IPS-18c (cell line): ENCODE data around the gene TBC1D22A.
"Not testable (repeated sequence)": the region's sequence is repeated elsewhere in the genome, so short reads cannot be mapped to it uniquely, and the experiment has no call there.

Source experiments
- H3K4me3 ChIP-seq: 2 replicates; pipeline ENCODE4 v1.7.0; 2013; ENCODE audit warnings: low read depth, mild to moderate bottlenecking, low read length, moderate library complexity; ENCODE audit not compliant: insufficient read depth
- H3K9me3 ChIP-seq: one replicate; pipeline ENCODE4 v1.6.1; 2013; ENCODE audit warnings: mild to moderate bottlenecking, low read length, moderate library complexity; ENCODE audit not compliant: control insufficient read depth, insufficient read depth

TBC1D22A gene

DNA sequence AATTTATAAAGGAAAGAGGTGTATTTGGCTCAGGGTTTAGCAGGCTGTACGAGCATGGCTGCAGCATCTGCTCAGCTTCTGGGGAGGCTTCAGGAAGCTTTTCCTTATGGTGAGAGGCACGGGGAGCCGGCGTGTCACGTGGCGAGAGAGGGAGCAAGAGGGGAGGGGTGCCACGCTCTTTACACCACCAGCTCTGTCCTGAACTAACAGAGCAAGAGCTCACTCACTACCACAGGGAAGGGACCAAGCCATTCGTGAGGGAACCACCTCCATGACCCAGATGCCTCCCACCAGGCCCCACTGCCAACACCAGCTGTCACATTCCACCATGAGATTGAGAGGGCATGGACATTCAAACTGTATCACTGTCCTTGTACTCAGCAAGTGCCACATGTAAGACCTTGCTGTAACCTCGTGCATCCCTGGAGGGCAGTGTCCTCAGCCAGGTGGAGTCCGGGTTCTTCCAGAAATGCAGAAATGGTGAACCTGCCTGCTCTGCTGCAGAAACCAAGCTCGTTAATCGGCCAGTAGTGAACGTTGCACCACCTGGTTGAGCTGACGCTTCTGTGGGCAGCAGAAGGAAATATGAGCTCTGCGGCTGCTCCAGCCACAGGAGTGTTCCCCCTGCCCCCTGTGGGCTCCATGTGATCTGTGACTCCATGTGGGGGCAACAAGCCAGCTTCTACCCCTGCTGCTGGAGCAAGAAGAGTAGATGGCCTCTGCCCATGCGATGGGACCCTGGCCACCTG is 368.6 kb downstream of the TBC1D22A start:
- no peaks in the 10 kb centered on the region for H3K9me3 ChIP-seq

DNA sequence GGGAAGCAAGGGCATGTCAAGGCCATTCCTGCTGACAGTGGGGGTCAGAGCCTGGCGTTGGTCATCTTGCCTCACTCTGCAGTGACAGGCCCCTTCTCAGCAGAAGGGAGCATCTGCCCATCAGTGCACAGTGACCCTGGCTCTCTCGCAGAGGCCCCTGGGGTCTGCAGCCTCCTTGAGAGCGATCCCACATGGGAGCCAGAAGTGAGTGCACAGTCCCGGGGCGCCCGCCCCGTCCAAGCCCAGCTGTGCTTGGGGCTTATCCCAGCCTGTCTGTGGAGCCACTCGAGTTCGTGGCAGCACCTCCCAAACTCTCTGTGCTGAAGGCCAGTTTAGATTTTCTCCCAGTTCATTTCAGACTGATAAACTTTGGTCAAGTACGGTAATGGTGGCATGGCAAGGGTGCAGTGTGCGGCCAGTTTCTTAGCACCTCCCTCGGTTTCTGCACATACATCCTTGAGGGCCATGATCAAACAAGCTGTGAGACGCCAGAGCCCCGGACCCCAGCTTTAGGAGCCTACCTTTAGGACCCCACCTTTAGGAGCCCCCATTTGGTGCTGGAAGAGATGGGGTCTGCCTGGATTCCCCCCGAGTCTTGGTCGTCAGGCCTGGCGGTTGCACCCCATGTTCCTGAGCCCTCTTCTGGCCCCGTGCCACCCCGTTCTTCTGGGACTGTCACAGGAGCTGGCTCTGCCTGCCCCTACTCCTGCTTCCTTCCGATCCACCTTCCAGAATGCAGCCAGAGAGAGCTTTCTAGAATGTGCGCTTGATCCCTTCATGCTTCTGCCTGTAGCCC is 369.4 kb downstream of the TBC1D22A start:
- Histone ChIP-seq H3K4me3 (no peak overlapping the region), H3K9me3 (no peaks in the 10 kb centered on the region)

More for the DNA sequence above, 368.6 kb downstream of the TBC1D22A start:
- H3K4me3 ChIP-seq: no peak overlapping the region

DNA sequence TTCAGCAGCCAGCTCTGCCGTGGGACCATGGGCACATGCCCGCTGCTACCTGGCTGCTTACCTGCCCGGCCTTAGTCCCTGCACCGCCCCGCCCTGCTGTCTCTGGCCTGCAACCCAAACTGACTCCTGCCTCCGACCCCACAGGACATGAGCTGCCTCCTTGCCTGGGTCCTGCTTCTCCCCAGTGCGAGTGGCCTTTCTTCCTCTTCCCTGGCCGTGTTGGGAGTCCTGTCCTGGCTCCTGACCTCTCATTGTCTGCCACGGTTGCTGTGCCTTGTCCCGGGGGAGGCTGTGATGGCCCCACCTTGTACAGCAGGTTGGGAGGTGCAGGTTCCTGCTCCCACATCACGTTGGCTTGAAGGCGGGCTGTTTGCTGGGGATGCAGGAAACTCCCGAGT is 370.0 kb downstream of the TBC1D22A start:
- Histone ChIP-seq H3K4me3 (no peak overlapping the region), H3K9me3 (no peaks in the 10 kb centered on the region)

DNA sequence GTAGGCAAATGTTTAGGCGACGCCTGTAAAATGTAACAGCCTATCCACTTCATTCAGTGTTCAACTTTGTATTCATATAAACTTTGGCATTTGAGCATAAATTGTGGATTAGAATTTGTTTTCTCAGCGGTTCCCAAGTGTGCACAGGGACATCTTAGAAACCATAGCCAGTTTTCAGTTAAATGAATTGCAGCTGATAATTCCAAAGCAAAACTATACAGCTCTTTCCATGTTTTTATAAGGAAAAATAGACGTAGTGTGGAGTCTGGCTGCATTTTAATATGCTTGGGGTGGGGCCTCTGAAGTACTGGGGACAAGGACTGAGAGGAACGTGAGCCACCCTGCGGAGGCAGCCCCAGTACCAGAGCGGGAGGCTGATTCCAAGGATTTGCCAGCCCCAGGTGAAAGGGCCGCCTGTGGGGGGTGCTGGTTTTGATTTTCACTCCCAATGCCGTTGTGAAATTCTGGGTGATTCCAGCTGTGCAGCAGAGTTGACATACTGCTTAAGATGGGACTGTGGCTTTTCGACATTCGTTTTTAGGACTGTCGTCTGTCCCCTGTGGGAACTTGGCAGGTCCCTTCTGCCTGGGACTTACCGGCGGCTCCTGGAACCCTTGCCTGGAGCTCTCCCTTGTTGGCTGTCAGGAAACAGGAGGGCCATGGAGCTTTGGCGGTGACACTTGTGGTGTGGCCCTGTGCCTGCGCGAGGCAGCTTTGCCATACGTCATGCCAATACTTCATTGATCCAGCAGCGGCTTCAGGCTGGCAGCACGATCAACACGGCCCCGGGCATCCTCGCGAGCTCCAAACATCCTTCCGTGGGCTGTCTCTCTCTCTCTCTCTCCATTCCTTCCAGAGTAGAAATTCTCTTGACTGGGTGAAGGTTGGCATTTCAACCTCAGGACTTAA is 370.9 kb downstream of the TBC1D22A start:
- Histone ChIP-seq H3K4me3 (no peak overlapping the region), H3K9me3 (no peaks in the 10 kb centered on the region)

DNA sequence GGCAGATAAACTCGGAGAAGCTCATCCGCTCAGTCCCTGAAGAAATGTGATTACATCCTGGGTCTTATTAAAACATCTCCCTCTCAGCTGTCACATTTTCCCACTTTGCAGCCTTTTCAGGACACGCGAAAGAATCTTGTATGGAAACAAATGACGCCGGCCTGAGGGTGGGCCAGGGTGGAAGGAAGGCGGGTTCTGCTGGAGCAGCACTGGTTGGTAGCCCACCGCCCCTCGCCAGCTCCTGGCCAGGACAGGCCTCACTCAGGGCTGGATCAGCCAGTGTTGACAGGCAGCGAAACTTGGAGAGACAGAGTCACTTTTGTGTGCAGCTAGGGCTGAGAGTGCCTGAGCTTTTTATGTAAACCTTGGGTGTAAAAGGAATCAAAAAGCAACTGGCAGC is 371.8 kb downstream of the TBC1D22A start:
- Histone ChIP-seq H3K9me3 (no peaks in the 10 kb centered on the region), H3K4me3 (no peak overlapping the region)

DNA sequence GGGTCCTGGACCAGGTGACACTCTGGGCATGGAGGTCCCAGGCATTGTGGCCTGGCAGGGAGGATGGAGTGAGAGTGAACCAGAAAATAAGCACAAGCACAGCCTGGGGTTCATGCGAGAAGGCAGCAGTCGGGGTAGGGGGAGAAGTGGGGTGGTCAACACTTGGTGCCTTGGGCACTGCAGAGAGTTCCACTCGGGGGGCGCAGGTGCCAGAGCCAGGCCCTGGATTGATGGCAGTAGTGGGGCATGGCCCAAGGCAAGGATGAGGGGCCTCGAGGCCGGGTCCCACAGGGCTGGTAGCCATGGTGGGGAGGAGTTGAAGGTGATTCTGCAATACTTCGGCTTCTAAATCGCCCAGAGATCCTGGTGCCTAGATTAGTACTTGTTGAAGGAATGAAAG is 372.9 kb downstream of the TBC1D22A start:
- Histone ChIP-seq H3K4me3 (no peak overlapping the region), H3K9me3 (no peaks in the 10 kb centered on the region)

DNA sequence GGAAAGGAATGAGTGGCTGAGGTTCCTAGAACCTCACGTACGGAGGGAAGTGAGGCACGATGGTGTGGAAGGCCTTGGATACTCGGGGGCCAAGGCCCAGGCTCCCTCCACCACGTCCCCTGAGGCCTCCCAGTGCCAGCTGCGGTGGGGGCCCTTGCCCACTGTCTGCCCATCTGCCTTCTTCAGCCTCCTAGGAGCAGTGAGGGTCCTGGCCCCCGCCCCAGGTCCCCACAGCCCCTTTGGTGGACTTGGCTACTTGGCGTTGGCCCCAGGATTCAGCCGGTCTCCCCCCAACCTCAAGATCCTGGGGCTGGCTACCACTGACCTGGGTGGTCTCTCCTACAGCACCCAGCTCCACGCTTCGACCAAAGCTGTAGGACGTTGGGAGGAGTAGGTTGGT is 373.6 kb downstream of the TBC1D22A start:
- no peaks in the 10 kb centered on the region for H3K9me3 ChIP-seq
- H3K4me3 ChIP-seq: no peak overlapping the region

DNA sequence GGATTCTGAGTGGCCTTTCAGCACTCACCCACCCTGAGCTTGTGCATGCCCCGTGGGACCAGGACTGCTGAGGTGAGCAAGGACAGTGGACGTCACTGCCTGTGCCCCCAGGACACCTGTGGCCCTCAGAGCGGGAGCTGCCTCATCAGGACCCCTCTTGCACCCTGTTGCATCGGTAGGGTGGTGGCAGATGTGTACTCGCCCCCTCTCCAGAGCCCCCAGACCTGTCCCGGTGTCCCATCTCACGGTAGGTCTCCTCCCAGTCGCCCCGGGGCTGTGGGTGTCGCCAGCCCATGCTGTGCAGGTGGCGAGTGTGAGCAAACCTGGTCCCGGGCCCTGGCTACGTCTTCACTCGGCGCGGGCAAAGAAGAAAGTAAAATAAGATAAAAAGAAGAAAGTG is 374.2 kb downstream of the TBC1D22A start:
- H3K9me3 ChIP-seq: no peaks in the 10 kb centered on the region
- no peak overlapping the region for H3K4me3 ChIP-seq

DNA sequence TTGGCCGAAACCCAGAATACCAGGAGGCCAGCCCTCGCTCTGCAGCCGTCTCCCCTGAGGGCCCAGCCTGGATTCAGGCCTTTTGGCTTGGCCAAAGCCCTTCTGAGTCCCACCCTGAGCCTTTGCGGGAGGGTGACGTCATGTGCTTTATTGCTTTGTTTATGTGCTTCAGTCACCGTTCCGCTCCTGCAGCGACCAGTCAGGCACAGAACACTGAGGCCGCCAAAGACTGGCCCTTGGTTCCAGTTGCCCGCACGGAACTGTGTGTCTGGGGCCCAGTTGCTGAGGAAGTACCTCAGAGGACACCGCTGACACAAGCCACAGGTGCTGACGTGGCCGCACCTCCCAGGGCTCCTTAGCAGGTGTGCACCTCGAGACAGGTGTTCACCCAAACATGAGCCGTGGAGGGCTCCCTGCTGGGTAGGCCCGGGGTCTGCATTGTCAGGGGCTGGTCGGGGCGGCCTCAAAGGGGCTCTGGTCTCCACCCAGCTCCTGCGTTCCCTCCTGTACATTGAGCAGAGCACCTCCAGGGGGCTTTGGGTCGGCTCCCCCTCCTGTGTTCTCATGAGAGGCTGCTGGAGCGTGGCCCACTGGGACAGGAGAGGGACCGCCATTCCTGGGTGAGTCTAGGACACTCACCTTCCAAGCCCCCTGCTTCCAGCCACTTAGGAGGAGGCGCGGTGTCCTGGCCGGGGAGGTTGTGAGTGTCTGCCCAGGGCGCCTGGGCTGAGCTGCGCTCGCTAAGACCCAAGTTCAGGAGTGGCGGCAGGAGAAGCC is 376.8 kb downstream of the TBC1D22A start:
- H3K4me3 ChIP-seq: no peak overlapping the region
- H3K9me3 ChIP-seq: no peaks in the 10 kb centered on the region

DNA sequence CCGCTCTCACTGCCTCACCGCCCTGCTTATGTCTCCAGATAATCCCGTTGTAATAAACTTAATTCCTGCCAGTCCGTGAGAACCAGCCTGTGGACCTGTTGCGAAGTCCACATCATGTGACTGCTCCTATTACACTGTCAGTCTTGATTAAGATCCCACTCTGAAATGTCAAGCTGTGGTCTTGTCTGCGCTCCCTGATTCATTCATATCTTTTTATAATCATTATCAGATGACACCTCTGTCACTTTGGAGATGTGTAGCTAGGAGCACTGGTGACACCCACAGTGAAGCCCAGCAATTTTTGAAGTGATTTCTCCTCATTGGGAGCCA is 377.3 kb downstream of the TBC1D22A start:
- Histone ChIP-seq H3K4me3 (no peak overlapping the region), H3K9me3 (no peaks in the 10 kb centered on the region)

DNA sequence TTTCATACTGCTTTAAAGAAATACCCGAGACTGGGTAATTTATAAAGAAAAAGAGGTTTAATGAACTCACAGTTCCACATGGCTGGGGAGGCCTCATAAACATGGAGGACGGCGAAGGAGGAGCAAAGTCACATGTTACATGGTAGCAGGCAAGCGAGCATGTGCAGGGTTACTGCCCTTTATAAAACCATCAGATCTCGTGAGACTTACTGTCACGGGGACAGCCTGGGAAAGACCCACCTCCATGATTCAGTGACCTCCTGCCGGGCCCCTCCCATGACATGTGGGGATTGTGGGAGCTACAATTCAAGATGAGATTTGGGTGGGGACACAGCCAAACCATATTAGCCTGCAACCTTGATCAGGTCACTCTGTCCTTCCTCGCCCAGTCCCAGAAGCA is 378.5 kb downstream of the TBC1D22A start:
- not testable (repeated sequence) for H3K4me3 ChIP-seq, H3K9me3 ChIP-seq

DNA sequence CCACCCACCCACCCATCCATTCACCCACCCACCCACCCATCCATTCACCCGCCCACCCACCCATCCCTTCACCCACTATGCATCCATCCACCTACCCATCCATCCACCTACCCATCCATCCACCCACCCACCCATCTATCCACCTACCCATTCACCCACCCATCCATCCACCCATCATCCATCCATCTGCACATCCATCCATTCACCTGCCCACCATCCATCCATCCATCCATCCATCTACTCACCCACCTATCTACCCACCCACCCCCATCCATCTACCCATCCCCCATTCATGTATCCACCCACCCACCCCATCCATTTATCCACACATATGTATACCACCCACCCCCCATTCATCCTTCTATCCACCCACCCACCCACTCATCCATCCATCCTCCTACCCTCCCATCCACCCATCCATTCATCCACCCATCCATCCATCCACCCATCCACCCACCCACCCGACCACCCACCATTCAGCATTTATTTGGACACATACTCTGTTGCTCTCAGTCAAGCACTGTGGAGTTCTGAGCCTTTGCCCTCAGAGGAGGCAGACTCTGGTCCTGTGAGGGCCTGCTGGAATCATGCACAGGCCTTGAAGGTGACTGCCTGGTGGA is 380.1 kb downstream of the TBC1D22A start:
- H3K9me3 ChIP-seq: no peaks in the 10 kb centered on the region
- no peak overlapping the region for H3K4me3 ChIP-seq

DNA sequence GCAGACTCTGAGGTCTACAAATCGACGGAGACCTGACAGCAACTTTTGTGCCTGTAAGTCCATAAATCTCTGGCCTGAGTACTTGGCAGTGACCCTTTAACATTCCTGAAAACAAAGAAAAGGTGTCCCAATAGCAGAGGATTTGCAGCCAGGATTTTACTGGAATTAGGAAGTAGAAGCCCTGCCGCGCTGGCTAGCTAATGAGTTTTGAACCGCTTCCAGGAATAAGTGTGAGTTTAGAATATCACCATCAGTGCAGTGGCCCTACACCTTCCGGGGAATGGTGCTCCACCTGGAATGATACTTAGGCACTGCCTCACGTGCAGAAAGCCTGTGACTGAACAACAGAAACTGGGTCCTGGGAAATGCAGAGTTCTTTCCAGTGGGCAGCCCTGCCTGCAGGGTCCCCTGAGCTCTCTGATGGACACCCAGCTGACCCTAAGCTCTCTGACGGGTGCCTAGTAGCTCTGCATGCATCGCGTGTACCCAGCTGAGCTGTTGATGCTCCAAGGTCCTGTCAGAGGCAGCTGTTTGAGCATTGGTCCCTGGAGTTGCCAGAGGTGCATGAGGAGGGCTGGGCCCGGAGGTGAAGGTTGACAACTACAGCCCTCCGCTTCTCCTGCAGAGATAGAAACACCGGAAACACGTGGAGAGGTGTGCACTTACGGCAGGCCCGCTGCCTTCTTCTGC is 380.9 kb downstream of the TBC1D22A start:
- Histone ChIP-seq H3K4me3 (no peak overlapping the region), H3K9me3 (no peaks in the 10 kb centered on the region)

DNA sequence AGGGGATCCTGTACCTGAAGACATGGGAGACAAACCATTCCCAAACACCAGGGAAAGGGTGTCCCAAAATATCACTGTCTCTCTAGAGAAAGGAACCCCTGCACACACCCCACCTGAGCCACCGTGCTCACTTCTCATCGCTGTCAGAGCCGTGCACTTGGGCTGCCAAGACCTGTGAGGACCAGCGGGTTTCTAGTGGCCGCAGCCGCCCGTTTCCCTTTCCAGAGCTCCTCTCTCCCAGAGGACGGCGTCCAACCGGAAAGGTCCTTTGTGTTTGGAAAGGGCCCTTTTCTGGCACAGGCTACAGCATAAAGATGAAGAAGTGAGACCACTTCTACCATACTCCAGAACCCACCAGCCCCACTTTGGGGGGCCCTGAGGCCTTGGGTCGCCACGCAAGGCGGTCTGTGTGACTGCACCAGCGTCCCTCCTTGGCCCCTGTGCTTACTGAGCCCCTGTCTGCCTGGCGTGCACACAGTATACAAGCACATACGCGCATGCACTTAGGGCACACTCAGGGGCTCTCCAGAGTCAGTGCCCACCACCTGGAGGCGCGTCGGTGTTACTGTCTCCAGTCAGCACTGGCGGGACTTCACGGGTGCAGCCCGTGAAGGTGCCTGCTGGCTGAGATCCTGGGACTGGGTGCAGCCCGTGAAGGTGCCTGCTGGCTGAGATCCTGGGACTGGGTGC is 381.8 kb downstream of the TBC1D22A start:
- Histone ChIP-seq H3K9me3 (no peaks in the 10 kb centered on the region), H3K4me3 (no peak overlapping the region)

DNA sequence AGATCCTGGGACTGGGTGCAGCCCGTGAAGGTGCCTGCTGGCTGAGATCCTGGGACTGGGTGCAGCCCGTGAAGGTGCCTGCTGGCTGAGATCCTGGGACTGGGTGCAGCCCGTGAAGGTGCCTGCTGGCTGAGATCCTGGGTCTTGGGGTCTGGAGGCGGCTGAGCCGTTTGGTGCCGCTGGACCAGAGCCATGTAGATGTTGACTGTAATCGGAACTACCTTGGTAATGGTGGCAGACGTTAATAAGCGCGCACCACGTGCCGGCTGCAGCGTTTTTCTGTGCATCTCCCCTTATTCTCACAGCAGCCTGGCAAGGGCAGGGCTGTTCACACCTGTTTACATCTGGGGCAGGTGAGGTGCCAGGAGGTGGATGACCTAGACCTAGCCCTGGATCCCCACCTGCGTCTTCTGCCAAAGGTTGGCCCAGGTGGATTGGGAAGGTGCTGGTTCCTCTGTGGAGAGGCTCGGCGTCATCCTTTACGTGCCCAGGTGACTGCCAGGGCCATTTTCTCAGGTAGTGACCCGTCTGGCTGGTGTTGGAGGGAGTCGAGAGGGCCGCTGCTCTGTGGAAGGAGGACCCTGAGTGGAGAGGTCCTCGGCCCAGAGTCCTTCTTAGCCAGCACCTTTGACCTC is 382.5 kb downstream of the TBC1D22A start:
- H3K4me3 ChIP-seq: no peak overlapping the region
- no peaks in the 10 kb centered on the region for H3K9me3 ChIP-seq
